Mesothelial cell of epicardium (in vitro differentiated cells): ENCODE measurements around the gene ANKS1B. TPM values are rescaled to one million over a fixed set of nuclear protein-coding genes. Genes with fewer than 3 reads are reported as not detected.

ENCODE experiments used
- DNase-seq, 2 experiments: peaks; one replicate each; pipeline ENCODE4 v3.0.0; 2021; ENCODE audit warnings: low spot score in 2 of 2; ENCODE audit not compliant: unreplicated experiment in 2 of 2
- H3K27ac Mint-ChIP-seq: 2 replicates; pipeline ENCODE4 v1.8.0; 2021; ENCODE audit warnings: mixed read lengths
- H3K27me3 Mint-ChIP-seq: 2 replicates; pipeline ENCODE4 v1.8.0; 2021; ENCODE audit warnings: low read depth, mixed read lengths
- H3K36me3 Mint-ChIP-seq: 2 replicates; pipeline ENCODE4 v1.8.0; 2021; ENCODE audit warnings: mixed read lengths
- H3K4me1 Mint-ChIP-seq: 2 replicates; pipeline ENCODE4 v1.8.0; 2021; ENCODE audit warnings: mixed read lengths
- H3K4me3 Mint-ChIP-seq: 2 replicates; pipeline ENCODE4 v1.8.0; 2021; ENCODE audit warnings: mild to moderate bottlenecking, moderate library complexity, mixed read lengths
- H3K9me3 Mint-ChIP-seq: 2 replicates; pipeline ENCODE4 v1.8.0; 2021; ENCODE audit warnings: mixed read lengths
- CTCF ChIP-seq: fragments of 200-600 bp; sonication (generic); IDR thresholded peaks from one replicate; pipeline ENCODE4 v1.5.0; 2021; ENCODE audit warnings: antibody characterized with exemption; ENCODE audit not compliant: unreplicated experiment
- total RNA-seq: library from RNA; stranded (reverse); gene quantifications from 3 replicates; pipeline ENCODE4 v1.2.1, GENCODE V29; 2021

The ANKS1B gene
- total RNA-seq, 1 donor from 2014 or later, result 8.8 TPM

GRCh38 chr12:98922871-98923270 is 1061.9 kb downstream of the ANKS1B start:
- H3K9me3 Mint-ChIP-seq, result peaks cover 14% of the 10 kb centered on the region
- H3K27me3 Mint-ChIP-seq, result peaks cover 58% of the 10 kb centered on the region
- no peaks in the 10 kb centered on the region for H3K4me1 Mint-ChIP-seq
- no peak overlapping the region for H3K27ac Mint-ChIP-seq
- no peak for DNase-seq
- no peaks in the 10 kb centered on the region for H3K36me3 Mint-ChIP-seq
- no peak for TF ChIP-seq CTCF
- no peak overlapping the region for H3K4me3 Mint-ChIP-seq

DNA sequence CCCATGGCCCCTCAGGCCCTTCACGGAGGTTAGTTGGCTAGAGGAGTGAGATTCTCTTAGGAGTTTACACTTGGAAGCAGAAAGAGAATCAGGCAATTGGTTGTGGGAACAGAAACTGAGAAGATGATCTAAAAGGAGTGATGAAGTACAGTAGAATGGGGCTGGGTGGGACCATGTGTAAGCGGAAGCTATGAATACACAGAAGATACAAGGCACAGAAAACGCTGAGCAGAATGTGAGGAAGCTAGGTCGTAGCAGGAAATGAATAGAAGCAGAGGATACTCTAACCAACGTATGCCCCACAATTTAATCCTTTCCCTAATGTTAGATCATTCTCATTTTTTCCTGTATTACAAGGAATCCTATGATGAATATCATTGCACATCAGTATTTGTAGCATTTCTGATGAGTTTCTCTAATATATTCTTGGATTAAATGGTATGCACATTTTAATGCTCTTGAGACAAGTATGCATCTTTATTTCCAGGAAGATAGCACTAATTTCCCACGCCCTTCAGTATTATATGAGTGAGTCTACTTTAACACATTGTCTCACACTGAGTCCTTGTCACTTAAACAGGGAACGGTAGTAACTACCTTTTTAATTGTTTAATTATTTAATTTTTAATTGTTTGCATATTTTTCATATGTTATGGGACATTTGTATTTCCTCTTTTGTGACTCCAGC is 1066.4 kb downstream of the ANKS1B start:
- no peak for DNase-seq
- no peak for TF ChIP-seq CTCF
- Mint-ChIP-seq H3K36me3 (no peaks in the 10 kb centered on the region), H3K4me3 (no peak overlapping the region), H3K9me3 (peaks cover 10% of the 10 kb centered on the region), H3K4me1 (peaks cover 2% of the 10 kb centered on the region), H3K27me3 (peaks cover 55% of the 10 kb centered on the region), H3K27ac (no peak overlapping the region)

- no peak for DNase-seq
- no peaks in the 10 kb centered on the region for H3K36me3 Mint-ChIP-seq
- TF ChIP-seq CTCF, result no peak
Measured at GRCh38 chr12:98916106-98916505, 1068.6 kb downstream of the ANKS1B start.

GRCh38 chr12:98912401-98912974 is 1072.2 kb downstream of the ANKS1B start:
- no peak overlapping the region for H3K4me3 Mint-ChIP-seq

More at GRCh38 chr12:98916106-98916505, 1068.6 kb downstream of the ANKS1B start:
- H3K9me3 Mint-ChIP-seq, result peaks cover 10% of the 10 kb centered on the region
- H3K27ac Mint-ChIP-seq, result no peak overlapping the region
- peaks cover 41% of the 10 kb centered on the region for H3K27me3 Mint-ChIP-seq
- no peak overlapping the region for H3K4me3 Mint-ChIP-seq
- H3K4me1 Mint-ChIP-seq, result peaks cover 2% of the 10 kb centered on the region

DNA sequence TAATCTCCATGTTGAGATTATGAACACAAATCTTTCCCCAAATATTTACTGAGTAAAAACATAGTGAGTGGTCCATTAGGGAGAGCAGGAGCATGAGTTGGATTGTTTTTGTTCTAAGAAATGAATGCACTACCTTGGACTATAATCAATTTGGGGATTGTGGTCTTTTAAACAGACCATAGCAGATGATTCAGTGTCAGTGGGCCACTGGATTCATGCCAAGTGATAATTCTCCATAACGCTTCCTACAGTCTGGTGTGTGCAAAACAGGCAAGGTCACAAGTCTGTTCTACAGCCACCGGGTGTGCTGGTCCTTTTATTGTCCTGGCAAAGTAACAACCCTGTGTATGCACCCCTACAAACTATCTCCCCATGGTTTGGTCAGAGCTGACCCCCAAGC is 1073.3 kb downstream of the ANKS1B start:
- H3K36me3 Mint-ChIP-seq, result no peaks in the 10 kb centered on the region
- no peak overlapping the region for H3K27ac Mint-ChIP-seq

More at GRCh38 chr12:98912401-98912974, 1072.2 kb downstream of the ANKS1B start:
- H3K27me3 Mint-ChIP-seq, result peaks cover 43% of the 10 kb centered on the region
- TF ChIP-seq CTCF, result no peak
- H3K36me3 Mint-ChIP-seq, result no peaks in the 10 kb centered on the region
- peaks cover 10% of the 10 kb centered on the region for H3K9me3 Mint-ChIP-seq
- H3K27ac Mint-ChIP-seq, result no peak overlapping the region
- no peak for DNase-seq
- H3K4me1 Mint-ChIP-seq, result peaks cover 2% of the 10 kb centered on the region

More for the DNA sequence above, 1073.3 kb downstream of the ANKS1B start:
- Mint-ChIP-seq H3K4me1 (no peaks in the 10 kb centered on the region), H3K4me3 (no peak overlapping the region), H3K27me3 (peaks cover 39% of the 10 kb centered on the region), H3K9me3 (peaks cover 10% of the 10 kb centered on the region)
- no peak for TF ChIP-seq CTCF
- no peak for DNase-seq
